H9 (cell line): ENCODE measurements around the gene RADIL. TPM values are rescaled to one million over a fixed set of nuclear protein-coding genes. Genes with fewer than 3 reads are reported as not detected.

Experiments
- DNase-seq: peaks from one replicate; pipeline ENCODE4 v3.0.0-alpha.2; 2017
- H2AFZ ChIP-seq: one replicate; pipeline ENCODE4 v1.6.1; 2013; ENCODE audit warnings: mild to moderate bottlenecking, low read length, control low read depth, moderate library complexity
- H2AK5ac ChIP-seq: 2 replicates; pipeline ENCODE4 v1.6.1; 2013; ENCODE audit warnings: low read length, control low read depth, mixed read lengths; ENCODE audit not compliant: insufficient read length
- H2BK120ac ChIP-seq: one replicate; pipeline ENCODE4 v1.6.1; 2013; ENCODE audit warnings: low read depth, mild to moderate bottlenecking, low read length, control low read depth, inconsistent platforms; ENCODE audit not compliant: poor library complexity, severe bottlenecking
- H2BK12ac ChIP-seq: 2 replicates; pipeline ENCODE4 v1.6.1; 2013; ENCODE audit warnings: low read length, control low read depth, mixed read lengths, low read depth; ENCODE audit not compliant: insufficient read length
- H2BK15ac ChIP-seq: 2 replicates; pipeline ENCODE4 v1.6.1; 2013; ENCODE audit warnings: low read depth, low read length, control low read depth
- H2BK20ac ChIP-seq: one replicate; pipeline ENCODE4 v1.6.1; 2013; ENCODE audit warnings: low read depth, mild to moderate bottlenecking, low read length, control low read depth, inconsistent platforms; ENCODE audit not compliant: poor library complexity, severe bottlenecking
- H2BK5ac ChIP-seq: 2 replicates; pipeline ENCODE4 v1.6.1; 2013; ENCODE audit warnings: low read length, control low read depth, mixed read lengths; ENCODE audit not compliant: insufficient read length
- H3K14ac ChIP-seq: 2 replicates; pipeline ENCODE4 v1.6.1; 2013; ENCODE audit warnings: low read length, control low read depth; ENCODE audit not compliant: insufficient read depth
- H3K18ac ChIP-seq: 2 replicates; pipeline ENCODE4 v1.6.1; 2013; ENCODE audit warnings: low read depth, mild to moderate bottlenecking, mixed read lengths, low read length, control low read depth; ENCODE audit not compliant: insufficient read length
- H3K23ac ChIP-seq: 2 replicates; pipeline ENCODE4 v1.6.1; 2013; ENCODE audit warnings: low read length, control low read depth, mixed read lengths, low read depth; ENCODE audit not compliant: insufficient read length
- H3K23me2 ChIP-seq: 2 replicates; pipeline ENCODE4 v1.6.1; 2013; ENCODE audit warnings: low read depth, mild to moderate bottlenecking, mixed read lengths, low read length, control low read depth; ENCODE audit not compliant: insufficient read length, poor library complexity, severe bottlenecking
- H3K27ac ChIP-seq: 2 replicates; pipeline ENCODE4 v1.5.1; 2013; ENCODE audit warnings: low read length, control low read depth, mixed read lengths, low read depth; ENCODE audit not compliant: insufficient read length
- H3K27me3 ChIP-seq: 2 replicates; pipeline ENCODE4 v1.6.1; 2013; ENCODE audit warnings: low read length, control low read depth, inconsistent platforms; ENCODE audit not compliant: insufficient read depth
- H3K4ac ChIP-seq: 2 replicates; pipeline ENCODE4 v1.6.1; 2013; ENCODE audit warnings: low read depth, mild to moderate bottlenecking, control low read depth, inconsistent platforms, low read length, moderate library complexity
- H3K4me1 ChIP-seq: 2 replicates; pipeline ENCODE4 v1.6.1; 2013; ENCODE audit warnings: low read length, control low read depth, inconsistent platforms; ENCODE audit not compliant: insufficient read depth
- H3K4me2 ChIP-seq: 2 replicates; pipeline ENCODE4 v1.6.1; 2013; ENCODE audit warnings: low read length, control low read depth, mixed read lengths; ENCODE audit not compliant: insufficient read length, insufficient read depth
- H3K56ac ChIP-seq: 2 replicates; pipeline ENCODE4 v1.6.1; 2013; ENCODE audit warnings: low read depth, mild to moderate bottlenecking, mixed read lengths, low read length, control low read depth; ENCODE audit not compliant: insufficient read length
- H3K79me1 ChIP-seq: 2 replicates; pipeline ENCODE4 v1.6.1; 2013; ENCODE audit warnings: low read depth, mild to moderate bottlenecking, moderate library complexity, low read length, control low read depth, inconsistent platforms; ENCODE audit not compliant: insufficient read depth, poor library complexity, severe bottlenecking
- H3K79me2 ChIP-seq: 2 replicates; pipeline ENCODE4 v1.6.1; 2013; ENCODE audit warnings: low read length, control low read depth, inconsistent platforms; ENCODE audit not compliant: insufficient read depth
- H3K9ac ChIP-seq: 2 replicates; pipeline ENCODE4 v1.6.1; 2013; ENCODE audit warnings: low read length, control low read depth, mixed read lengths; ENCODE audit not compliant: insufficient read length; ENCODE audit errors: extremely low read depth
- H3K9me3 ChIP-seq: one replicate; pipeline ENCODE4 v1.6.1; 2013; ENCODE audit warnings: low read depth, low read length, inconsistent platforms; ENCODE audit not compliant: control insufficient read depth
- H3T11ph ChIP-seq: one replicate; pipeline ENCODE4 v1.6.1; 2013; ENCODE audit warnings: mild to moderate bottlenecking, low read length, control low read depth, inconsistent platforms
- H4K20me1 ChIP-seq: one replicate; pipeline ENCODE4 v1.6.1; 2013; ENCODE audit not compliant: control insufficient read depth, insufficient read length, insufficient read depth
- H4K5ac ChIP-seq: 2 replicates; pipeline ENCODE4 v1.6.1; 2013; ENCODE audit warnings: low read depth, mild to moderate bottlenecking, mixed read lengths, low read length, control low read depth; ENCODE audit not compliant: insufficient read length
- H4K8ac ChIP-seq: replicated peaks from 2 replicates; pipeline ENCODE4 v1.6.1; 2013; ENCODE audit warnings: low read length, control low read depth, mixed read lengths, low read depth; ENCODE audit not compliant: insufficient read length
- H4K91ac ChIP-seq: 2 replicates; pipeline ENCODE4 v1.6.1; 2013; ENCODE audit warnings: low read depth, mild to moderate bottlenecking, moderate library complexity, mixed read lengths, low read length, control low read depth; ENCODE audit not compliant: insufficient read length
- H3K27ac Mint-ChIP-seq, 3 experiments: 2 replicates in 2 of 3; 3 replicates in 1 of 3; pipeline ENCODE4 v1.8.0; 2020 to 2021; ENCODE audit warnings: mixed read lengths in 3 of 3, mild to moderate bottlenecking in 1 of 3, moderate library complexity in 1 of 3
- H3K27me3 Mint-ChIP-seq: 2 replicates; pipeline ENCODE4 v1.8.0; 2021; ENCODE audit warnings: low read depth, mild to moderate bottlenecking, moderate library complexity, mixed read lengths
- H3K36me3 Mint-ChIP-seq, 3 experiments: 2 replicates in 2 of 3; 3 replicates in 1 of 3; pipeline ENCODE4 v1.8.0; 2020 to 2021; ENCODE audit warnings: low read depth in 3 of 3, mixed read lengths in 3 of 3; ENCODE audit not compliant: insufficient read depth in 1 of 3
- H3K4me1 Mint-ChIP-seq, 2 experiments: 2 replicates each; pipeline ENCODE4 v1.8.0; 2020; ENCODE audit warnings: mixed read lengths in 2 of 2
- H3K4me3 Mint-ChIP-seq, 2 experiments: 2 replicates in 1 of 2; 3 replicates in 1 of 2; pipeline ENCODE4 v1.8.0; 2020 to 2021; ENCODE audit warnings: mild to moderate bottlenecking in 2 of 2, mixed read lengths in 2 of 2, moderate library complexity in 1 of 2
- H3K9me3 Mint-ChIP-seq, 2 experiments: 2 replicates in 1 of 2; 3 replicates in 1 of 2; pipeline ENCODE4 v1.8.0; 2020; ENCODE audit warnings: mild to moderate bottlenecking in 2 of 2, mixed read lengths in 2 of 2, moderate library complexity in 1 of 2
- CTCF ChIP-seq: fragments of 200-600 bp; sonication (generic); conservative IDR thresholded peaks from 3 replicates; pipeline ENCODE4 v1.8.0; 2021; ENCODE audit warnings: antibody characterized with exemption, mild to moderate bottlenecking
- WGBS: extraction: QIAGEN DNeasy Blood & Tissue Kit; methylation state at CpG from one replicate; pipeline ENCODE4 v1.1.7; 2013; ENCODE audit warnings: missing lambda C conversion rate, low lambda C conversion rate, mixed read lengths; ENCODE audit not compliant: insufficient read length; ENCODE audit errors: extremely low coverage; 5-methylcytosine and 5-hydroxymethylcytosine counted together
- total RNA-seq: library from RNA; stranded (reverse); gene quantifications from 2 replicates; pipeline ENCODE4 v1.2.1, GENCODE V29; 2021

RADIL gene
- total RNA-seq, 1 experiment from 2014 or later = 4.7 TPM

DNA sequence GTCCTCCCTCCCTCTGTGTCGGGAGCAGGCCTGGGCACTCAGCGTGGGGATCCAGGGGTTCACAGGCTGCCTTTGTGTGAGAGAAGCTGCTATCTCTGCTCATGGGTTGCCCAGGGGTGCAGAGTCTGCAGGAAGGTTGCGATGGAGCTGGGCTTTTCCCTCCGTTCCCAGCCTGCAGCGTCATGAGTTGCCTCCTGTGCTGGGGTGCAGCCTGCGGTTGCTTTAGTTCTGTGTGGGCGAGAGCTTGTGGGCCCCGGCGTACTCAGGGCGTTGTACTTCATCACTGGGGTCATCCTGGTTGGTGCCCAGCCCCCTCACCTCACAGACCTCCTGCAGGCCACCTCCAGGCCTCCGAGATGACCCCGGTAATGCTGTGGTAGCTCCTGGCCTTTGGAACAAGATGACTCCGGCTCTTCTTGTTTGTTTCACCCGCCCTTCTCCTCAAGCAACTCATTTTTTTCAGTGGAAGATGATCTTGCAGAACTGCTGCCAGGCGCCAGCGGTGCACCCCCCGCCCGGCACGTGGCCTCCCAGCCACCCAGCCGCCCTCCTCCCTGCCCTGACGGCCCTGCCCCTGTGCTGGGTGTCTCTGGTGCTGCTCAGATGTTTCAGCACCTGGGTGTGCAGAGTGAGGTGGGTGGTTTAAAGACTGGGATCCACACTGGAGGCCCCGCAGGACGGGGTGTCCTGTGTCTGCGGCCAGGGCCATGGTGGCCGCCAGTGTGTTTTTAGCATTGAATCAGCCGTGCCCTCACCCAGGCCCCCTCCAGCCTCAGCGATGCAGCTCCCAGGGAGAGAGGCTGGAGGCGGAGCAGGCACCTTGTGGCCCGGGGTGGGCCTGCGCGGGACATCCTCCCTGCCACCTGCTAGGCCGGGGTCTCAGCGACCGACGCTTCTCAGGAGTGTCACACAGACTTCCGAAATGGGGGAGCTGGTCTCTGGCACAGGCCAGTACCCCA is 100.9 kb downstream of the RADIL start:
- H3K79me1 ChIP-seq = peaks cover 3% of the 10 kb centered on the region
- H2BK5ac ChIP-seq = no peak overlapping the region
- no peak overlapping the region for H3K4me3 Mint-ChIP-seq
- H3K14ac ChIP-seq = no peak overlapping the region
- H2BK20ac ChIP-seq = no peak overlapping the region
- TF ChIP-seq CTCF = no peak
- H3K79me2 ChIP-seq = no peaks in the 10 kb centered on the region
- WGBS = no CpG with 5 or more reads among the region's 36 CpGs
- no peak overlapping the region for H3K4me2 ChIP-seq
- no peak overlapping the region for H3K18ac ChIP-seq
- no peak overlapping the region for H2BK15ac ChIP-seq
- H4K20me1 ChIP-seq = no peaks in the 10 kb centered on the region
- H4K5ac ChIP-seq = no peak overlapping the region
- DNase-seq = no peak
- no peak overlapping the region for H2BK120ac ChIP-seq
- no peaks in the 10 kb centered on the region for H3K9me3 Mint-ChIP-seq
- no peak overlapping the region for H3K23ac ChIP-seq
- no peak overlapping the region for H4K8ac ChIP-seq
- no peaks in the 10 kb centered on the region for H3K27me3 ChIP-seq
- no peak overlapping the region for H3K27ac ChIP-seq
- no peak overlapping the region for H3K4ac ChIP-seq
- H4K91ac ChIP-seq = no peak overlapping the region
- H3K27ac Mint-ChIP-seq = no peak overlapping the region
- H3K27me3 Mint-ChIP-seq = no peaks in the 10 kb centered on the region
- H3K36me3 Mint-ChIP-seq = peaks cover 7 to 31% (median 9%) of the 10 kb centered on the region in 3 experiments; a peak in 6 of 7 replicates
- H3K9ac ChIP-seq = no peak overlapping the region
- H2BK12ac ChIP-seq = no peak overlapping the region
- H2AFZ ChIP-seq = no peak overlapping the region
- no peak overlapping the region for H2AK5ac ChIP-seq
- no peaks in the 10 kb centered on the region for H3K4me1 ChIP-seq
- no peak overlapping the region for H3T11ph ChIP-seq
- no peaks in the 10 kb centered on the region for H3K23me2 ChIP-seq
- H3K4me1 Mint-ChIP-seq = no peaks in the 10 kb centered on the region
- no peak overlapping the region for H3K56ac ChIP-seq
- H3K9me3 ChIP-seq = no peaks in the 10 kb centered on the region
